Endothelial cell of umbilical vein (primary cell): Measurements from ENCODE around the gene TEDC1. TPM values are rescaled to one million over a fixed set of nuclear protein-coding genes. Genes with fewer than 3 reads are reported as not detected.

ENCODE experiments used
- BruUV-seq: library from RNA; stranded (reverse); fragments of 400-500 nt; replicated peaks from 2 replicates; lab custom pipeline; 2021; lab: Mats Ljungman, UMichigan
- CTCF ChIA-PET: fragments of 300-600, 350-600 bp; sonication (Branson Sonifier 250); formaldehyde crosslinking; loops from one replicate; lab custom pipeline; 2021; ENCODE audit warnings: antibody characterized with exemption, inconsistent platforms; lab: Charles Lee
- POLR2A ChIA-PET: fragments of 300-600, 350-600 bp; sonication (Branson Sonifier 250); formaldehyde crosslinking; loops from one replicate; lab custom pipeline; 2021; ENCODE audit warnings: antibody characterized with exemption, inconsistent platforms; lab: Charles Lee
- DNase-seq: peaks from one replicate; pipeline ENCODE4 v3.0.0-alpha.2; 2011; ENCODE audit warnings: low read depth, low spot score
- FAIRE-seq: peaks from 2 replicates; lab custom pipeline; 2011; peaks lifted over from hg19 to GRCh38; lab: Jason Lieb, UNC
- H2AFZ ChIP-seq: 2 replicates; pipeline ENCODE4 v1.6.0; 2012; ENCODE audit warnings: low read depth, low read length, control low read depth, inconsistent platforms
- H3K27ac ChIP-seq: 2 replicates; pipeline ENCODE4 v1.5.1; 2011; ENCODE audit warnings: low read depth, mild to moderate bottlenecking, control low read depth, low read length, moderate library complexity; ENCODE audit not compliant: insufficient read depth
- H3K27me3 ChIP-seq, 2 experiments: 2 replicates each; pipeline versions ENCODE4 v1.6.0 to v1.6.1; 2011; ENCODE audit warnings: low read length in 2 of 2, mixed read lengths in 1 of 2; ENCODE audit not compliant: control insufficient read depth in 2 of 2, insufficient read depth in 2 of 2
- H3K36me3 ChIP-seq, 2 experiments: 2 replicates in 1 of 2; 3 replicates in 1 of 2; pipeline ENCODE4 v1.5.1; 2011; ENCODE audit warnings: low read length in 2 of 2, mild to moderate bottlenecking in 1 of 2, moderate library complexity in 1 of 2; ENCODE audit not compliant: control insufficient read depth in 2 of 2, insufficient read depth in 2 of 2; ENCODE audit errors: extremely low read depth in 1 of 2
- H3K4me1 ChIP-seq: 3 replicates; pipeline ENCODE4 v1.5.1; 2011; ENCODE audit warnings: mild to moderate bottlenecking, low read length; ENCODE audit not compliant: control insufficient read depth, insufficient read depth; ENCODE audit errors: extremely low read depth
- H3K4me2 ChIP-seq: 2 replicates; pipeline ENCODE4 v1.6.1; 2011; ENCODE audit warnings: low read length, control low read depth, mixed read lengths; ENCODE audit not compliant: insufficient read depth
- H3K4me3 ChIP-seq, 3 experiments: fragments of 200-600 bp in 1 of 3; sonication (generic), shearing (Covaris generic) in 1 of 3; replicated peaks in 1 of 3; 2 replicates each; pipeline ENCODE4 v1.5.1; 2011 to 2016; ENCODE audit warnings: control low read depth in 3 of 3, low read length in 3 of 3, mild to moderate bottlenecking in 2 of 3, inconsistent platforms in 1 of 3, low read depth in 1 of 3, moderate library complexity in 1 of 3; ENCODE audit not compliant: insufficient read depth in 1 of 3
- H3K79me2 ChIP-seq: 2 replicates; pipeline ENCODE4 v1.6.0; 2012; ENCODE audit warnings: low read length, inconsistent platforms; ENCODE audit not compliant: control insufficient read depth, insufficient read depth
- H3K9ac ChIP-seq: replicated peaks from 2 replicates; pipeline ENCODE3; 2011; ENCODE audit warnings: low read length, control low read depth; ENCODE audit not compliant: insufficient read depth; ENCODE audit errors: extremely low read depth
- H3K9me1 ChIP-seq: replicated peaks from 3 replicates; pipeline ENCODE4 v1.6.0; 2011; ENCODE audit warnings: mild to moderate bottlenecking, low read length; ENCODE audit not compliant: control insufficient read depth, insufficient read depth; ENCODE audit errors: extremely low read depth
- H3K9me3 ChIP-seq: replicated peaks from 2 replicates; pipeline ENCODE4 v1.5.1; 2012; ENCODE audit warnings: low read length, inconsistent platforms; ENCODE audit not compliant: control insufficient read depth, insufficient read depth
- H4K20me1 ChIP-seq: replicated peaks from 2 replicates; pipeline ENCODE3; 2011; ENCODE audit warnings: mild to moderate bottlenecking, low read length; ENCODE audit not compliant: control insufficient read depth, insufficient read depth; ENCODE audit errors: extremely low read depth
- CTCF ChIP-seq, 2 donors: IDR thresholded peaks; 1 replicate in 1 of 2; 2 replicates in 1 of 2; pipeline ENCODE4 v1.5.1; 2011; ENCODE audit warnings: low read length in 2 of 2, mild to moderate bottlenecking in 2 of 2, moderate library complexity in 2 of 2, control low read depth in 1 of 2, inconsistent platforms in 1 of 2, low read depth in 1 of 2; ENCODE audit not compliant: insufficient read depth in 1 of 2; ENCODE audit errors: extremely low read depth in 1 of 2
- EZH2 ChIP-seq: IDR thresholded peaks from 2 replicates; pipeline ENCODE4 v1.6.1; 2012; ENCODE audit warnings: borderline replicate concordance, low read depth, mild to moderate bottlenecking, moderate library complexity, low read length, inconsistent platforms; ENCODE audit not compliant: severe bottlenecking
- FOS ChIP-seq: IDR thresholded peaks from 2 replicates; pipeline ENCODE4 v1.6.1; 2011; ENCODE audit warnings: mild to moderate bottlenecking, low read length, moderate library complexity, borderline replicate concordance; ENCODE audit not compliant: insufficient read depth
- GATA2 ChIP-seq: IDR thresholded peaks from 2 replicates; pipeline ENCODE4 v1.7.0; 2011; ENCODE audit warnings: low read depth, mild to moderate bottlenecking, moderate library complexity, mixed read lengths, low read length; ENCODE audit not compliant: insufficient read length, insufficient read depth
- JUN ChIP-seq: IDR thresholded peaks from 2 replicates; pipeline ENCODE4 v1.6.1; 2011; ENCODE audit warnings: borderline replicate concordance, low read depth; ENCODE audit not compliant: insufficient read length, insufficient read depth
- MAX ChIP-seq: IDR thresholded peaks from 2 replicates; pipeline ENCODE4 v1.6.1; 2011; ENCODE audit not compliant: insufficient read depth, insufficient read length
- MYC ChIP-seq: IDR thresholded peaks from one replicate; pipeline ENCODE4 v1.6.1; 2011; ENCODE audit warnings: mild to moderate bottlenecking, low read depth, low read length
- POLR2A ChIP-seq: IDR thresholded peaks from 2 replicates; pipeline ENCODE4 v1.6.1; 2012; ENCODE audit warnings: low read depth, mild to moderate bottlenecking, control low read depth, low read length
- POLR2AphosphoS5 ChIP-seq: IDR thresholded peaks from 2 replicates; pipeline ENCODE4 v1.6.1; 2012; ENCODE audit warnings: low read depth, mild to moderate bottlenecking, control low read depth, low read length, moderate library complexity; ENCODE audit not compliant: insufficient read depth
- dilution Hi-C: fragments of 300-500 bp; cut with MboI; formaldehyde crosslinking; loops from one replicate; pipeline ENCODE4 v1.15.0; 2019; ENCODE audit warnings: low sequenced_read_pairs; ENCODE audit not compliant: extremely low pct_ligation_motif_present
- intact Hi-C: fragments of 100-400 bp; cut with micrococcal nuclease; formaldehyde crosslinking; loops from one replicate; pipeline ENCODE4 v1.10.0; 2022
- polyA plus RNA-seq, 4 experiments: library from polyadenylated mRNA; depleted of rRNA in 3 of 4; stranded (reverse) in 3 of 4; unstranded in 1 of 4; fragments of >200 nt; gene quantifications; 2 replicates each; pipeline versions ENCODE4 v1.2.1 to v1.2.3, GENCODE V29; 2011 to 2012; ENCODE audit warnings: missing spikeins in 1 of 4
- total RNA-seq: library from RNA; stranded (reverse); gene quantifications from 2 replicates; pipeline ENCODE4 v1.2.3, GENCODE V29; 2021

The TEDC1 gene
- total and polyA plus RNA-seq, 2 donors (not counting 3 experiments of a cell fraction or from before 2014, with no cell fraction given), result 16.5 to 25.3 TPM

- no peak overlapping the region for H2AFZ ChIP-seq
- H3K9me1 ChIP-seq, result no peaks in the 10 kb centered on the region
- H3K9ac ChIP-seq, result no peak overlapping the region
- no peaks in the 10 kb centered on the region for H3K27me3 ChIP-seq
- ChIA-PET POLR2A (no interaction called here), CTCF (no interaction called here)
- no peak overlapping the region for H3K4me2 ChIP-seq
- no peak overlapping the region for H3K27ac ChIP-seq
- peaks cover 7 to 62% of the 10 kb centered on the region in 2 experiments for H3K36me3 ChIP-seq
- FAIRE-seq (no peak), DNase-seq (no peak)
- no peaks in the 10 kb centered on the region for H3K79me2 ChIP-seq
- intact Hi-C loops (no loop called here), dilution Hi-C loops (no loop called here)
- no peaks in the 10 kb centered on the region for H4K20me1 ChIP-seq
- BruUV-seq, result no TSS peak
- TF ChIP-seq MYC (no peak), MAX (no peak)
- H3K4me3 ChIP-seq, result no peak overlapping the region
- H3K9me3 ChIP-seq, result no peaks in the 10 kb centered on the region
- H3K4me1 ChIP-seq, result no peaks in the 10 kb centered on the region
These were observed 30.4 kb upstream of the TEDC1 start for GRCh38 chr14:105460616-105461015.

- H3K9ac ChIP-seq, result no peak overlapping the region
- no peak for DNase-seq
- TF ChIP-seq GATA2 (no peak), JUN (no peak), MYC (no peak), EZH2 (no peak), MAX (no peak), POLR2AphosphoS5 (no peak), POLR2A (no peak), CTCF (IDR thresholded peaks at IDR 0.05; ENCODE audit: extremely low read depth in 1 of 2, insufficient read depth in 1 of 2, low read depth in 1 of 2, low read length in 2 of 2) (no peak), FOS (no peak)
- no peaks in the 10 kb centered on the region for H4K20me1 ChIP-seq
- H3K36me3 ChIP-seq, result peaks cover 7 to 59% of the 10 kb centered on the region in 2 experiments
- H3K9me3 ChIP-seq, result no peaks in the 10 kb centered on the region
- no peak overlapping the region for H2AFZ ChIP-seq
- intact Hi-C loops (no loop called here), dilution Hi-C loops (no loop called here)
- no peak for FAIRE-seq
- no peak overlapping the region for H3K4me3 ChIP-seq
- H3K79me2 ChIP-seq, result no peaks in the 10 kb centered on the region
- H3K27me3 ChIP-seq, result no peaks in the 10 kb centered on the region
- no peaks in the 10 kb centered on the region for H3K9me1 ChIP-seq
- H3K27ac ChIP-seq, result no peak overlapping the region
- POLR2A ChIA-PET, result no interaction called here
- H3K4me2 ChIP-seq, result no peak overlapping the region
- CTCF ChIA-PET, result interaction anchor here (1.2 kb wide), 1 partner anchor 10 kb away, joined by 3 read pairs; no protein-coding TSS in a partner anchor
- H3K4me1 ChIP-seq, result no peaks in the 10 kb centered on the region
- no TSS peak for BruUV-seq
These were observed 29.1 kb upstream of the TEDC1 start for GRCh38 chr14:105461903-105462302.
